Measurements from ENCODE around the gene GSG1L.

The GSG1L gene

DNA sequence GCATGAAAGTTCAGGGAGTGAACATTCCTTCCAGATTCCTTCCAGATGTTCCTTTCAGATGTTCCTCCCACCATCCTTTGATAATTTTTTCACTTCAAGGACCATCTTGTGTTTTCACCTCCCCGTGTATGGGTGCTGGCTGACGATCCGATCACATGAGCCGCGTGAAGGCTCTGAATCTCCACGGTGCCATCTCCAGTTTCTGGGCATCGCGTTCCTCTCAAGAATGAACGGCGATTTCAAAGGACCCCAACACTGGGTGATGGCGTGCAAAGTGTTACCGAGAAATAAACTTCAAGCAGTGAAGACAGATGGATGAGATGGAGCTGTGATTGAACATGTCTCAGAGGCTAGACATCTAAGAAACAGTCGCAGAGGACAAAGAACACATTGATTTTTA, 245.3 kb downstream of the GSG1L start:
- DNase-seq (ENCODE audit: low read depth), result no peak

DNA sequence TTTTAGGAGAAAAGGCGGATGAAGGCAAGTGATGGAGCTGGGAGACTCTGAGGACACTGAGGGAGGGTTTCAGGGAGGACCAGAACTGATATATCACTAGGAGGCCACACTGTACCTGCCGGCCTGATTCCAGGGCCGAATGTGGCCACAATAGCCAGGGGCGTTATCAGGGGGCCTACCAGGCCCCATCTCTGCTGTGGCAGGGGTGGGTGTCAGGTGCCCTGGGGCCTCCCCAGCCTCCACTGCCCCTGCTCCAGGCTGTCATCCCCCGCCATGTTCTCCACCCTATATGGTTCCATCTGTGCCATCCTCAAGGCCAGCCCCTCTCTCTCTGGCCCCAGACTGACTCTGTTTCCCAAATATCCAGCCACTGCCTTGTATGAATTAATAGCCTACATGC, 246.5 kb downstream of the GSG1L start:
- DNase-seq (ENCODE audit: low read depth), result no peak

DNA sequence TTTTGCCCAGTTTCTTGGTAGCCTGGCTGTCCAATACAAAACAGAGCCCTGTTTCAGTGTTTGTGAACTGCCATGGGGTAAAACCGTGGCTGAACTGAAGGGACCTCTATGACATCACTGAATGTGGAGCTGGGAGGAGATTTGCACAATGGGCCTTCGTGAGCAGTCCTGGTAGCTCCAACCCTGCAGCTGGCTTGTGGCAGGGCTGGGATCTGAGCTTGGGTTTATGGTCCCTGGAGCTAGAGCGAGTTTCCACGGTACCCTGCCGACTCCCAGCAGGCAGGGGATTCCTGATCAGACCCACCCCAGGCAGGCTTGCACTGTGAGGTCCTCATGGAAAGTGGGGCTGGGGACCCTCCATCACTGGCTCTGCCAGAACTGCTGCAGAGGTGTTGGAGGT, 247.0 kb downstream of the GSG1L start:
- no peak for DNase-seq (ENCODE audit: low read depth)

DNA sequence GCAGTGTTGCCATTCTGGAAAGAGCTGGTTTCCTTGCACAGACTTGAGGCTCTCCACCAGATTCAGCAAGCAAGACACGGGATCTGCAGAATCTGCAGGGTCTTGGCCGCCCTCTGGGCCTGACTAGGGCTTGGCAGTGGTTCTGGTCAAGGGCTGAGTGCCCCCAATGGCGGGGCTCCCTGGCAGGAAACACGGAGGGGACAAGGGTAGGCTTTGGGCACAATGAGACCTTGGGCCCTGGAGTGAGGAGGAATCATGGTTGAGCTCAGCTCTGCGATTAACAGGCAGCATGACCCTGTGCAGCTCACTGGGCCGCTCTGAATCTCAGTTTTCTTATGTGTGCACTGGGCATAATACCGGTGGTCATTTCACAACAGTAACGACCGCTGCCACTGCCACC, 249.9 kb downstream of the GSG1L start:
- DNase-seq (ENCODE audit: low read depth), result no peak

DNA sequence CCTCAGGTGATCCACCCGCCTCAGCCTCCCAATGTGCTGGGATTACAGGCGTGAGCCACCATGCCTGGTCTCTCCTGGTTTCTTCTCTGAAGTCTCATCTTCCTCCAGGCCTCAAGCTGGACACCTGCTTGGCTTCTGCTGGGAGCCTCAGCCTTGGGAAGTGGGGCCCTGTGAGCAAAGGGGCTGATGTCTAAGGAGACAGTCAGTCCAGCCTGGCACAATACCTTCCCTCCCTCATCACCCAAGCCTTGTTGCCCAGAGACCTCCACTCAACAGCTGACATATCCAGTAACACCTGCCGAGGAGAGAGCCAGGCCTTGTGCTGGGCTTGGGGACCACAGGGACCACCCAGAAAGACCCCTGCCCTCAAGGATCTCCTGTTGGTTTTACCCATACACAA, 251.6 kb downstream of the GSG1L start:
- no peak for DNase-seq (ENCODE audit: low read depth)

DNA sequence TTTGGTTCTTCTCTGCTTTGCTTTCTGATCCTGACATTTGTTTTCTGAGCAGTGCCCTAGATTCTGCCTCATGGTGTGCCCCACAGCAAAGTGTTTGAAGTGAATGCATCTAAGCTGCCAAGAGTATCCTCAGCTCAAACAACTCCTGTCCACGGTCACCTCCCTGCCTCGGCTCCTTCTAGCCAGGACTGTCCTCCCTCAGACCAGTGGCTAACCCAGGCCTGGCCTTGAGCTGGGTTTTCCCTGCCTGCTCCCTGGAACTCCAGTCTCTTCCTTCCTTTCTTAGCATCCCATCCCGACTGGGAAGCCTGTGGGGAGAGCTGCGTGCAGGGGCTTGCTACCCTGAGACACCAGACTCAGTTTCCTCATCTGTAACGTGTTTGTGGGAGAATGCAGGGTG, 256.5 kb downstream of the GSG1L start:
- DNase-seq (ENCODE audit: low read depth), result no peak

DNA sequence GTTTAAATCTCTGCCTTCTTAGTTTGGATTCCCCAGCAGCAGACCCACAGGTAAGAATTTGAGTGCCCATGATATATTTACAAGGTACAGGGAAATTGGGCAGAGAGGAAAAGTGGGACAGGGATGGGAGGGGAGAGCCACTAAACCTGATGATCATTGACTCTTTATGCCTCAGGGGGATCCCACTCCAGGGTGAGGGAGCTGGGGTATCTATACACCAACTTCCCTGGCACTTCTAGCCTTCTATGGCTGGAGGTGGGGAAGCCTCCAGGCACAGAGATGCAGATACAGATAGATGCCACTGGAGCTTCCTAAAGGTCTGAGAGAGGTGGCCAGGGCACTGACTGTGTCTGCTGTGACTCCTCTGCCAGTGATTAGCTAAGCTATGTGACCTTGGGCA, 257.1 kb downstream of the GSG1L start:
- DNase-seq (ENCODE audit: low read depth), result no peak

DNA sequence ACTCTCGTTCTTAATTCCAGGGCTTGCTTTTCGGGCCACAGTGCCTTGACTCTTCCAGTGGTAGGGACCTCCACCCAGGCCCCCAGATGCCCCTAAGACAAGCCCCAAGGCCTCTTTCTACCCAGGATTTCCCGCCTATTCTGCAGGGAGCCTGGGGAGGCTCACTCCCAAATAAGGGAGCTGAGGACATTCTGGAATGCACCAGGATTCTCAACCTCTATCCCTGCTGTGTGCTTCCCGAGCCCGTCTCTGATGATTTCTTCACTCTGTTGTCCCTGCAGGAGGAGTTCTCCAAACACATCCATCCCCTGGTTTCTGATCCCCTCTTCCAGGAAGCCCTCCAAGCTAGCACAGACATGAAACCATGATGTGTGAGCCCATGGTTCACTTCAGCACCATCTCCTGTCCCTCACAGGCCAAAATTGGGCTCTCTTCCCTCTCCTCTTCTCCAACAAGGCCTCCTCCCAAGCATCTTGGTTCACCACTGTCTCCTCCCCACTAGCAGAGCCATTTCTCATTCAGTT, 257.6 kb downstream of the GSG1L start:
- no peak for DNase-seq (ENCODE audit: low read depth)

DNA sequence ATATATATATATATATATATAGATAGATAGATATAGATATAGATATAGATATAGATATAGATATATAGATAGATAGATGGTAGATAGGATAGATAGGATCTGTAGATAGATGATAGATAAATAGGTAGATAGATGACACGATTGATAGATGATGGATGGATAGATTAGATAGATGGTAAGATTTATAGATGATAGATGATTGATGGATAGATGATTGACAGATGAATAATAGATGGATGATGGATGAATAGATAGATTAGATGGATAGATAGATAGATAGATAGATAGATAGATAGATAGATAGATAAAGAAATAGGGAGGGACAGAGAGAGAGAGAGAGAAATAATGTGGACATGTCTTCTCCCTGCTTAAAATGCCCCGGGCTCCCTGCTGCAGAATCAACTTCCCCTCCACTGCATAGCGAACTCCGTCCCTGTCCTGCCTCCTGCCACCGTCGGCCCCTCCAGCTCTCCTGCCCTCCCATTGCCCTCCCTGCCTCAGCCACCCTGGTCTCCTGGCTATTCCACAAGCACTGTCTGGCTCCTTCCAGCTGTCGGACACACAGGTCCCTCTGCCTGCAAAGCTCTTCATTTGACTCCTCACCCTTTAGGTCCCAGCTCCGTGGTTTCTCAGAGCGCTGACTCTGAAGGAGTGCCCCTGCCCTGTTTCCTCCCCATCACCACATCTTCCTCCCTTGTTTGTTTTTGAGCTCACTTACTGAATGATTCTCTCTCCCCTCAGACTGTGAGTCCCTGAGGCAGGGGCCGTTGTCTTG, 259.6 kb downstream of the GSG1L start:
- no peak for DNase-seq (ENCODE audit: low read depth)

DNA sequence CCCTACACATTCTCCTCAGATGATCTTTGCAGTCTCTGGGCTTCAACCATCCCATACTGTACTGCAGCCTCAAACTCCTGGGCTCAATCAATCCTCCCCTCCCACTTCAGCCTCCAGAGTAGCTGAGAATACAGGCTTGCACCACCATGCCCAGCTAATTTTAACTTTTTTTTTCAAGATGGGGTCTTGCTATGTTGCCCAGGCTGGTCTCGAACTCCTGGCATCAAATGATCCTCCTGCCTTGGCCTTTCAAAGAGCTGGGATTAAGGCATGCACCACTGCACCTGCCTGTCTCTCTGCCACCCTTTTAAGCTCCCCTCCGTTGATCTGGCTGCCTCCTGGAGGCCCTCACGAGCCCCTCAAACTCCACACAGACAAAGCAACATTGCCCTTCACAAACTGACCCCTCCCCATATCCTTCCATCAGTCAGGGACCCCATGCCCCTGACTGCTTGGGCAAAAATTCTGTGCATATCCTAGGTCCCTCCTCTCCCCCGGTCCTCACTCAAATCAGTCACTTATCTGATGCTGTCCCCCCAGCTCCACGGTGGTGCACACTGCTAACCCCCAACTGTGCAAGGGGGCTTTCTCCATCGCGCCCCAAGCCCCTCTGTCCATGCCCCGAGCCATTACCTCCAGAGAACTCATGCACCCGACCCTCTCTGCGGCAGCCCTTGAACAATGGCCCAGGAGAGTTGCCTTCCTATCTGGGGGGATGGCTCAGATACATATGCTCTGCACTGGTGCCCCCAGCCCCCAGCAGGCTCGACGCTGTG, 260.7 kb downstream of the GSG1L start:
- DNase-seq (ENCODE audit: low read depth), result no peak

DNA sequence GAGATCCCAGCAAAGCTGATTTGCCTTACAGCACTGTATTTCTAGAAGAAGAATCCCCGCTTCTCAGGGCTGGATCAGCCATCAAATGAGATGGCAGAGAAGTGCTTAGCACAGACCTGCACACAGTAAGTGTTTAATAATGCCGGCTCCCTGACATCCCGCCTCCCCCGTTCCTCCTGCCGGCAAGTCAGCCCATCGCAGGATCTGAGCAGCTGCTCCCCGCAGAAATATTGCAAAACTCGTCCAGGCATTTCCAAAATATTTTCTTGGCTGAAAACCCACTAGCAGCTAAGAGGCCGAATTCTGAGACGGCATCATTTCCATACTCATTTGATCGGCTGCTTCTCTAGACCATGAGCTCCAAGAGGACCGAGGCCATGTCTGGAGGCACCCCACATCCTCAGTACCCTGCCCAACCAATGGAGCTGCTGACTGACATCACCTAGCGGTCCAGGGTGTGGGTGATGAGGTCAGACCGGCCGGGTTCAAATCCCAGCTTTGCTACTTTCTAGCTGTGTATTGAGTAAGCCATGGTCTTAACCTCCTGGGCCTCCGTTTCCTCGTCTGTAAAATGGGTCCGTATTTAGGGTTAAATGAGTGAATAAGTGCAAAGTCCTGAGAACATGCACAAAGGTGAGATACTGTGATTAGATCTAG, 262.1 kb downstream of the GSG1L start:
- no peak for DNase-seq (ENCODE audit: low read depth)

DNA sequence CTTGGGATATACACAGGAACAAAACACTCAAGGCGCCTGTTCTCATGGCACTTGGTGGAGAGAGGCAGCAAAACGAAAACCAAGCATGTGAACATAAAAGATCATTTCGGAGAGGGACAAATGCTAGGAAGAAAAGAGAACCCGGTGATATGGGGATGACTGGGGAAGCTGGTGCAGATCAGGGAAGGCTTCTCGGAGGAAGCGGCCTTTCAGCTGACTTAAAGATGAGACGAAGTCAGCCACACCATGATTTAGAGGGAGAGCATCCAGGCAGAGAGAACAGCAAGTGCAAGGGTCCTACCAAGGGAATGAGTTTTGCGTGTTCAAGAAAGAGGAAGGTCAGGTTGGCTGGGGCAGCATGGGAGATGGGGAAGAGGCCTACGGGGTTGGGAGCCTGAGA, 262.7 kb downstream of the GSG1L start:
- DNase-seq (ENCODE audit: low read depth), result no peak

DNA sequence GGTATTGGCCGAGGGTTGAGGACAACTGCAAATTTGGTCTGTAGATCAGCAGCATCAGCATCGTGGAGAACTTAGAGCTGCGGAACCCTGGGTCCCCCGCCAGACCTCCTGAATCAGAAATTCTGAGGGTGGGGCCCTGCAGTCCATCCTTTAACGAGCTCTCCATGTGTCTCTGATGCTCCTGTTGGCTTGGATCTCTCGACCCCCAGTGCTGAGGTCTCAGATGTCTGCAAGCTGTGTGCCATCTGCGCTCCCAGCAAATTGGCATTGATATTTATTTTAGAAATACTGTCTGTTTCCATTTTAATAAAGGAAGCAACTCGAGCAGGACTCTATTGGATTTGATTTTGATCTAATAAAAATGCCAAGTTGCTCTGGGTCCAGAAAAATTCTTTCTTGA, 263.6 kb downstream of the GSG1L start:
- no peak for DNase-seq (ENCODE audit: low read depth)

DNA sequence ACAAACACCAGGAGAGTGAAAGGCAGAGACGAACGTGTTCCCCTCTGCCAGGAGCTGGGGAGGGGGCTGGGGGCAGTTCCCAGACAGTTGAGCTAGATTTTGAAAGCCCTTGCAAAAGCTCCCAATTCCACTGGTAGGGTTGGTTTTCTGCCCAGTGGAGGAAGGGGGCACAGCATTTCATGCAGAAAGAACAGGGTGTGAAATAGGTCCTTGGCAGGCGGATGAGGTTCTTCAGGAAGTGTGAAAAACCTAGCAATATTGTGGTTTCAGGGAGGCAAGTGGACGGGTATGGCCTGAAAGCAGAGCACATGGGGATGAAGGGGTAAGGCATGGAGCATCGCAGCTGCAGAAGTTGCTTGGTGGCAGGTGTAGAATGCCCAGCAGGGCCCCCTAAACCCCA, 265.3 kb downstream of the GSG1L start:
- no peak for DNase-seq (ENCODE audit: low read depth)

DNA sequence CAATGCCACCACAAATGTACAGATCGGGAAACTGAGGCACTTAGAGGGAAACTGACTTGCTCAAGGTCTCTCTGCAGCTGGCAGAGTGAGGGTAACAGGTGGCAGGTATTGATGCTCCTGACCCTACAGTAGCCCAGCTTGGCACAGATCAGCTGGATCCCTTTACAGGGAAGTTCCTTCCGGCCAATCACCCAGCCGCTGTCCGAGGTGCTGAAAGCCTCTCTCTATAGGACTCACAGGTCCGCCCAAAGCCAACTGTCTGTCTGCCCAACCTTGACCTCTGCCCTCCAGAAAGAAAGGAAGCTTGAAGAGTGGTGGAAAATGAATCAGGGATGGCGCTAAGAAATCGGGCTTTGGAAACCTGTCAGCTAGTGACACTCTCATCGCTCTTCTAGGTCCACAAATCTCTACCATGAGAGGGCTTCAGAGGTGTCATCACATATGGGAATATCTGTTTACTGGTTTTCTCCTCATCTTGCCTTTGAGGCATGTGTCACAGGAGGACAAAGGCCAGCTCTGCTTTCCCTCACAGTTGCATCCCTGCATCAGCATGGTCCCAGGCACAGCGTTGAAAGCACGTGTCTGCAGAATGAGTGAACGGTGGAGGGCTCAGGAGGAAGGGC, 267.4 kb downstream of the GSG1L start:
- peak; percentile 35 for DNase-seq (ENCODE audit: low read depth)

DNA sequence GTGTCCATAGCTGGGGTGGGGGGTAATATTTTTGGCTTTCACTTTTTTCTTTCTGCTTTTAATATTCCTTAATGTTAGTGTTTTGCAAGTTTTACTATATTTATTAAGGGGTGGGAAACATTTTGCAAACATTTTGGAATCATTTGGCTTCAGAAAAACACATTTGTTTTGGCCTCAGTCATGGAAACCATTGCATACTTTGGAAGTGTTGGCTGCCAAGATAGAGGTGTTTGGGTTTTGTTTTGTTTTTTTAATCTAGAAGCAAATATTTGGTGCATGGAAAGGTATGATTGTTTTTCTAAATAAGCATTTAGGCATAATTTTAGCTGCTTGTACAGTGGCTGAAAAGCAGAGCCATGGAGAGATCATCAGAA, 270.3 kb downstream of the GSG1L start:
- no peak for DNase-seq (ENCODE audit: low read depth)

DNA sequence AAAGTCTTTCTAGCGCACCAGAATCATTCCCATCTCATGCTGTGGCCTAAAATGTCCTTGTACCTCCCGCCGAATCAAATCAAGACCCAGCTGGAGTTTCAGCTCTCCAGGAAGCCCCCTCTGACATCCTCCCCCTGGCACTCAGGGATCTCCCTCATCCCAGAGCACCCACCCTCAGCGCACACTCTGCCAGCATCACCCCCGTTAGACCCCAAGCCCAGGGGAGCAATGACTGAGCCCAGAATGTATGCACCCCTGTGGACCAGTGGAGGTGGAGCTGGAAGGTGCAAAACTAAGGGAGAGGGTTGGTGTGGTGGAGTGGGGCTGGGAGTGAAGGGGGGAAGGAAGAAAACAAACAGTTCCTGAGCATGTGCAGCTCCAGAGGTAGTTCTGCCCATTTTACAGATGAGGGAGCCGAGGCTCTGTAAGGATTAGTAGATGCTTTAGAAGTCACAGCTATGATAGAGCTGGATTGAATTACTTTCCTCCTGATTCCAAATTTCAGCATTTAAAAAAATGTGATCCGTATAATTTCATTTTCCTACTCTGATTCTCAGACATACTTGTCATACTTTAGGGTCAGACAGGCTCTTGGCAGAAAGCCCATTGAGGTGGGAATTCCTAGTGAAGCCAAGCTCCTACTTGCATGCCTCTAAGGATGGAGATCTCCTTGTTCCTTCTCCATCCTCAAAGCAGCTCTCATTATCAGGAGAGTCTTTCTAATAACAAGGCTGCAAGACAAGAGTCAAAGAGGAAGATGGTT, 270.8 kb downstream of the GSG1L start:
- peak; percentile 13 for DNase-seq (ENCODE audit: low read depth)

DNA sequence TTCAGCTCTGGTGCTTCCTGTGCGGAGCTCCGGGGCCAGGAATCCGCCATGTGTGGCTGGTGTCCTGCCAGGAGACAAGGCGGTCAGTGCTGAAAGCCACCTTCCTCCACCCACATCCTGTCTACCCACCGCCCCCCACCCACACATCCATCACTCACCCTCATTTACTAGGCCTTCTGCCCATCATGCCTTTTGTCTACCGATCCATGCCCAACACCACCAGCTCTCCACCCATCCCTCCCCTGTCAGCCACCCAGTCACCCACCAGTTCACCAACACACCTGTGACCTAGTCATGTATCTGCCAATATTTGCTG, 272.2 kb downstream of the GSG1L start:
- DNase-seq (ENCODE audit: low read depth), result no peak

DNA sequence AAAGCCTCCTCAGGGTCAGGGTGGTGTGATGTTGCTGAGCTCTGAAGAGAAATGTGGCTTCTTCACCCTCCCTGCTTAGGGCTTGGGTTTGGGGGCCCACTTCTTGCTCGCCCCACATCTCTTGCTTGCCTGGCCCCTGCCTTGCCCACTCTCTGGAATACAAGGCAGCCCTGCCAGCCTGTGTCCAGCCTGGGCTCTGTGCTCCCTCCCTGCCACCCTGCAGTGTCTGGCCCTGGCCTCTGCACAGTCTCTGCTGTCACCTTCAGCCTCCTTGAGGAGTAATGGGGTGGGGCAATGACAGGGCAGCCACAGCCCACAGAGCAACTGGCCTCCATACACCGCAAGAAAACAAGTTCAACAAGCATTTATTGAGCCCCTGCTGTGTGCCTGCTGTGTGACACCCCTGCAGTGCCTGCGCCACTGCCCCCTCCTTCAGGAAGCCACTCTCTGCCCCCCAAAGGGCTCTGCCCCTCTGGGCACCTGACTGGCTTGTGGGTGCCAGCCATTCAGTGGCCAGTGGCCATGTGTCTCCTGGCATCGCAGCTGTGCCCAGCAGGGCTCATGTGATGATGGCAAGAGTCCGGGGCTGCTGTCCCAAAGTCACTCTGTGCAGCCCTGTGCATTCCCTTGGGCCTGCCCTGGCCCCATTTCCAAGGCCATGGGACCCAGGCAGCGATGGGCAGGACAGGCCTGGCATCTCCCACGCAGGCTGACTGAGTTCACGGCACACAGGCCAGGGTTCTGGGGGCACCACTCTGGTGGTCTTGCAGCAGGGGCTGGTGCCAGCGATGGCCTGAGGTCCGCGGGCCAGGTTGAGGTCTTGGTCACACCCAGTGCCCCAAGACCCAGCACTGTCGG, 272.7 kb downstream of the GSG1L start:
- no peak for DNase-seq (ENCODE audit: low read depth)

DNA sequence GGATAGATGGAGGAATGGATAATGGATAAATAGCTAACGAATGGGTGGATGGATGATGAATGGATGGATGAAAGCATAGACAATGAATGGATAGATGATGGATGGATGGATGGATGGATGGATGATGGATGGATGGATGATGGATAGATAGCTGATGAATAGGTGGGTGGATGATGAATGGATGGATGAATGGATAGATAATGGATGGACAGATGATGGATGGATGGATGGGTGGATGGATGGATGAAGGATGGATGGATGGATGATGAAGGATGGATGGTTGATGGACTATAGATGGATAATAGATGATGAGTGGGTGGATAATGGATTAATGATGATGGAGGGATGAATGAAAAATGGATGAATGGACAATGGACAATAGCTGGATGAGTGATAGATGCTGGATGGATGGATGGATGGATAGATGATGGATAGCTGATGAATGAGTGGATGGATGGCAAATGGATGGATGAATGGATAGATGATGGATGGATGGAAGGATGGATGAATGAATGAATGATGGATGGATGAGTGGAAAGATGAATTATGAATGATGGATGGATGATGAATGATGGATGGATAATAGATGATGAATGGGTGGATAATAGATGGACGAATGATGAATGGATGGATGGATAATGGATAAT, 273.8 kb downstream of the GSG1L start:
- no peak for DNase-seq (ENCODE audit: low read depth)

Measured in iris pigment epithelial cell (primary cell).